ENCODE data around the gene LIG4.
"Not testable (repeated sequence)": the region's sequence is repeated elsewhere in the genome, so short reads cannot be mapped to it uniquely, and the experiment has no call there.

LIG4 gene

DNA sequence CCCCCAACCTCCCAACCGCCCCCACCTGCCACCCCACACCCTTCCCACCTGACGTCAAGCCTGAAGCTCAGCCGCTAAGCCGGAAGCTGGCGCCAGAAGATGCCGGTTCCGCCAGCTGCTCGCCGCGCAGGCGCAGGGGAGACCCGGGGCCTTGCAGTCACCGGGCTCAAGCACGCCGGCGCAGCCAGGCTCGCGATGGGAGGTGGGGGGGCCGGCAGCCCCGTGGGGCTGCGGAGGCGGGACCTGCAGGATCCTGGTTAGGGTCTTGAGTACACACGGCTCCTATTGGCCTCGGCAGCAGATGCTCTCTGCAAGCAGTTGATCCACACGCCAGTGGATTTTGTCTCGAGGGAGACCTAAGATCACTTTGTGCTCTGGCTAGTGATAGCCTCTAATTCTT lies at the start of gene LIG4:
LIG4 (minus strand) TSS at position 101 of the 400 bp plus-strand sequence. CDS start 4,268 bp downstream, outside the sequence.
- DNase-seq (ENCODE audit: low spot score): peak; percentile 83

- no peak for DNase-seq (ENCODE audit: low spot score)
Observed at GRCh38 chr13:108263621-108264355, 48.5 kb upstream of the LIG4 start.

GRCh38 chr13:108257248-108257647 lies 41.9 kb upstream of the LIG4 start:
- DNase-seq (ENCODE audit: low spot score): no peak

DNA sequence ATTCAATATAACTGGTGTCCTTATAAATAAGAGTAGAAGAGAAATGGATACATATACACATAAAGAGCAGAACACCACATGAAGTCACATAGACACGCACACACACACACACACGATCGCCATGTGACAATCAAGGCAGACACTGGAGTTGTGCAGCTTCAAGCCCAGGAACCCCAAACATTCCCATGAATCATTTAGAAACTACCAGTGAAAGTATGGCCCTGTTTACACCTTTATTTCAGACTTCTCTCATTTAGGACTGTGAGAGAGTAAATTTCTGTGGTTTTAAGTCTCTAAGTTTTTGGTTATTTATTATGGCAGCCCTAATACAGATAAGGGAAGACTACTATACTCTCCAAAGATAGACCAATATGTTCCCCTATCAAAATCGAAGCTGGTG lies 33.8 kb upstream of the LIG4 start:
- no peak for DNase-seq (ENCODE audit: low spot score)

DNA sequence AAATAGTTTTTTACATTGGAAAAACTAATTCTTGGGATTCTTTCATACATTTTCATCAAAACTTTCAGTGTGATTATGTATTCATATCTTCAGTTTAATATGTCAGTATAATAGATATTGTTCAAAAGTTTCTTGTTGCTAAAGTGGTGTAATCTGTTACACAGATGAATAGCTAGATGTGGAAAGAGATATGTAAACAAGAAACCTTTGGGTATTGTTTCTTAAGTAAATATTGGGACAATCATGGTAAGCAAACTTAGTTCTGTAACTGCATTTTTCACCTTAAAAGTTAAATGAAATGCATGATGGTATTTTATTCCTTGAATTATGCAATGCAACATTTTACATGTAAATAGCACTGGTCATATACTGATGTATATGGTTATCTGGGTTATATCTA lies 15.0 kb upstream of the LIG4 start:
- no peak for DNase-seq (ENCODE audit: low spot score)

DNA sequence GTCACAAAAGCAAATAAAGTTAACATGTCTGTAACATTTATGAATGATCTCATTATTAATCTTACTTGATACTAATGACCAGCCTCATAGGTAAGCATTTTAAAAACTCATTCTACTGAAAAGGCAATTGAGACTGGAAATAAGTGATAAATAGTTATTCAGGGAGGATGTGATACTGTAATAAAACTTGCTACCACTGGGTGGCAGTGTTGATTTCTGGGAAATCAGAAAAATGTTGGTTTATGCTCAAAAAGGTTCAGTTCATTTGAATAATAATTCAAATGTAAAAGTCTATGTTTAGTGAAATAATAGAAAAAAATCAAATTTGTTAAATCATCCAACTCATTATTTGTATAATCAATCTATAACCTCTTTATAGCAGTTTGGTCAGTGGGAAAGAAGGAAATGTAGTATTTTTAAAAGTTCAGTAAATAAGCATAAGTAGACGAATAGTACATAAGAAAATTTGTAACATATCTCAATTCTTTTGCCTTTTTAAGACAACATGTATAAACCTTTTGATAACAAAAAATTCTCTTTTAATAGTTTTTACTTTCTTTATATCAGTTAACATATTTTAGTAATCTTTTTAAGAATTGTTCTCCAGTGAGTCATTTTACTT lies 12.4 kb upstream of the LIG4 start:
- DNase-seq (ENCODE audit: low spot score): peak; percentile 35

DNA sequence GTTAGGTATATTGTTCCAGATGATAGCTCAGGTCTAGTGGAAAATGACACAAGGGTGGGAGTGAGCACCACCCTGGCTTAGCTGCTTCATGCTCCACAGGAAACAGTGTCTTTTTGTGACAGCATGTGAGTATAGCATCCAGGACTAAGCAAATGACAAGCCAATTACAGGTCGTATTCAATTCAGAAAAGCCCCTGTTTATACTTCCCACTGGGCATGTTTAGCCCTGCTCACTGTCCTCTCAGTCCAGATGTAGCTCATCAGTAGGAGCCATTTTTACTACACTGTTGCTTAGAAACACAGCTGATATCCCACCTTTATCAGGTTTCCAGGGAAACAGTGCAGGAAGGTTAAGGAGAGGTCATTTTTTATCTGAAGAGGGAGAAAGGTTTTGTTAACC lies 10.8 kb upstream of the LIG4 start:
- DNase-seq (ENCODE audit: low spot score): no peak

GRCh38 chr13:108225440-108225839 lies 10.1 kb upstream of the LIG4 start:
- DNase-seq (ENCODE audit: low spot score): no peak

GRCh38 chr13:108223687-108224503 lies 8.6 kb upstream of the LIG4 start:
- no peak for DNase-seq (ENCODE audit: low spot score)

DNA sequence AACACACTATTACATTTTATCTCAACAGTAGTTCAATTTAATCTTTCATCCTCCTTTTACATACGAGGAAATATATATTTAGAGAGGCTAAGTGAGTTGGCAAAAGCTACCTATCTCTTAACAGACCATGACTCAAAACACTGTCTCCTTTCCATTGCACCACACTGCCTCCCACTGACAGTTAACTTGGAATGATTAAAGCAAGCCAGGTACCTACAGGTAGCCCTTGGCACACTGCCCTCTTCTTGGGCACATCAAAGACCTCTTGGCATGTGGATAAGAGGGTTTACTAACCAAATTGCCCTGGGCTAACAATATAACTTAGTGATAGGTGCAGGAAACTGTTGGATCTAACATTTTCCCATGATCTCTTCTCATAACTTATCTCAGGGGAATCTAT lies 4.7 kb upstream of the LIG4 start:
- DNase-seq (ENCODE audit: low spot score): no peak

DNA sequence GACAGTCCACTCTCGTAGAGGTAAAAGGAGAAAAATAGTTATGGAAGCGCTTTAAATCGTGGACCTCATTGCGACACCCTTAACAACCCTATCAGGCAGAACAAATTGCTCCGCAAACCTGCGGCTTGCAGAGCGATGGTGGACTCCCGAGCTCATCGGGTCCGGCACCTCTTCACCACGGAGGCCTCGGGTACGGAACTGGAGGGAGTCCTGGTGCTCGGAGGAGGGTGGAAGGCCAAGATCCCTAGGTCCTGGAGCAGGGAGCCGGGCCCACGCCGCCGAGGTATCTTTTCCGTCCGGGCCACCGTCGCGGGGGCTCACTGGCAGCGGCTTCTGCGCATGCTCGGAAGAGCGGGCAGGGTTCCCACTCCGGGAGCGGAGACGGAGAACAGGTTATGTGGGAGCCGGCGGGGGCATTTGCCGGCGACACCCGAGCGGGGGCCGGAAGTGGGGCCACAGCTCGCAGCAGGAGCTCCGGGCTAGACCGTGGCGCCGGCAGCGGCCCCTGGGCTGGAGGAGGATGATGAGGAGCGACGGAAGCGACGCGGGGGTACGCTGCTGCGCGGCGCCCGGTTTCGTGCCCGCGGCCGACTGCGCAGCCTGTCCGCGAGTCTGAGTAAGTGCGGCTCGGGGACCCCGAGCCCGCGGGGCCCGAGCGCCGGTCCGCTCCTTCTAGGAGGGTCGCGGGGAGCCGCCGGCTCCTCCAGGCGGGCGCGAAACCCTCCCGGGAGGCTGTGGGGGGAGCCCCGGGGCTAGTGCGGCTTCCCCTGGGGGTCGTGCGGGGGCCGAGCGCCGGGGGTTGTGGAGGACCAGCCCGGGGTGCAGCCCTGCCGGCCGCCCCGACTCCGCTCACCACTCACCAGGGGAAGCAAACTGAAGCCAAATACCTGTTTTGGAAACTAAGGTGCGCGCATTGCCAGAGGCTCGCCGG lies 3.0 kb upstream of the LIG4 start, which contains the start of gene ABHD13:
ABHD13 (plus strand) TSS at position 349 of the 931 bp plus-strand sequence. CDS start 10,827 bp downstream, outside the sequence.
- peak; percentile 96 for DNase-seq (ENCODE audit: low spot score)

DNA sequence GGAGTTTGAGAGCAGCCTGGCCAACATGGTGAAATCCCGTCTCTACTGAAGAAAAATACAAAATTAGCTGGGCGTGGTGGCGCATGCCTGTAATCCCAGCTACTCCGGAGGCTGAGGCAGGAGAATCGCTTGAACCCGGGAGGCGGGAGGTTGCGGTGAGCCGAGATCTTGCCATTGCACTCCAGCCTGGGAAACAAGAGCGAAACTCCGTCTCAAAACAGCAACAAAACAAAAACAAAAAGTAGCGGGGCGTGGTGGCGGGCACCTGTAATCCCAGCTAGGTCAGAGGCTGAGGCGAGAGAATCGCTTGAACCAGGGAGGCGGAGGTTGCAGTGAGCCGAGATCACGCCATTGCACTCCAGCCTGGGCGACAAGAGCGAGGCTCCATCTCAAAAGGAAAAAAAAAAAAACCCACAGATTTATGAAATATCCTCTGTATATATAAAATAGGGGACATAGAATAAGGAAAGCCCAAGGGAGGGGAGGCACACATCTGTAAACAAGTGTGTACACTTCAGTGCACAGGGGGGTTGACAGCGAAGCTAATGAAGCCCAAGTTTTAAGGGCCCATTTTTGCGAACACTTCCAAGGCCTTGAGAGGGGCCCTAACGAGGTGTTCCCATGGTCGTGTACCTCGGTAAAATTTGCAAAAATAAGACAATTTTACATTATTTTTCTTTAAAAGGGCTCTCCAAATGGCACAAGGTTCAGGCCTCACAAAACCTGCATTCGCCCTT lies 2.1 kb upstream of the LIG4 start:
- not testable (repeated sequence) for DNase-seq (ENCODE audit: low spot score)

GRCh38 chr13:108214441-108215271 lies 680 bp downstream of the LIG4 start:
- no peak for DNase-seq (ENCODE audit: low spot score)

GRCh38 chr13:108213946-108214345 lies 1.4 kb downstream of the LIG4 start:
- DNase-seq (ENCODE audit: low spot score): no peak

DNA sequence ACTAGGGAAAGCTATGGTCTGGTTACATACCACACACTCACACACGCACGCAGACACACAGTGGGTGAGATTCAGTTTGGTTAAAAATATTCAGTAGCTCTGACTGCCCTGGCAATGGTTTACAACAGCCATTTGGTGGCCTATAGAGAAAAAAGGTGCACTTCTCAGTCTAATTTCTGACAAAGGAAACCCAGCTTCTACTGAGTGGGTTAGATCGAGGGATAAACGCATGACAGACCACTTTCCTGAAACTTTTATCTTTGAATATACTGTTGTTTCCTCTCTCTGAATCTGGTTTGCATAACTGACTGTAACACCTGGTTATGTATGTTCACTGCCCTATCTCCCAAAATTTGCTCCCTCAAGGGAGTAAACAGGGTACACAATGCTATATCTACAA lies 2.5 kb downstream of the LIG4 start:
- no peak for DNase-seq (ENCODE audit: low spot score)

DNA sequence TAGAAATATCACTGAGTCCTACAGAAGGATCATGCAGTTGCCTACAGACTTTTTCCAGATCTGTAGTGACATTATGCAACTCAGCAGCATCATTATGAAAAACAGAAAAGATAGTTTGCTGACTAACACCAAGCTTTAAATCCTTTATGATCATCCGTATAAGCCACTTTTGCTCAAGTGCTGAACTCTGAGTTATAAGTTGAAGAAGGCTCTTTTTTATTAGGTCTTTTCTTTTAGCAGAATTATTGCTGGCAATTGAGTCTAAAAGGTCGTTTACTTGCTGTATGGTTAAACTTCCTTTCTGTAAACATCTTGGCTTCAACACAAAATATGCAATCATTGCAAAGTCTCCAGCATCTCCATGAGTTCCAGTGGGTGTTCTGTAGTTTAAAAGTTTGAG lies 4.8 kb downstream of the LIG4 start:
- no peak for DNase-seq (ENCODE audit: low spot score)

DNA sequence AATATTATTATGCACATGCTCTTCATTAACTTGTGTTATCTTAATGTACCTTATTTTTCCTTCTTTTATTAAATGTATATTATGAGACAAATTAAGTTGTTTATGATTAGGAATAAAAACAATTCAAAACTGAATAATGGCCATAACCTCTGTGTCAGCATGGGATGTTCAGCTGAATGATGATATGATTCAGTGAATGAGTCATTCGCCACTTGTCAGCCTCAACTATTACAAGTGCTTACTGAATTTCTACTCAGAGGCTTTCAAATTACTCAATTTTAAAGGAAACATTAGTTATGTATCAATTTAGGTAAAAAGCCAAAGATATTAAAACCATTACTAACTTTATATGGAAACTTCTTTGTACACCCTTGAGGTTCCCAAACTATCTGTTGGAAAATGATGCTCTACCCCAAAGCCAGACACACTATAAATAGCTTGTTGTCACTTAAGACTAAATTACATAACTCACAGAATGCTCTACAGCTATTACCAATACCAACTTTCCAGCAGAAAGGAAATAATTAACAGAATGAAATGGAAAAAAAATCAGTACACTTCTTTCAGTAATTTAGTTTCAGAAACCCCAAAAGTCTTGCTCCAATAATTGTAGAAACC lies 14.4 kb downstream of the LIG4 start:
- DNase-seq (ENCODE audit: low spot score): no peak

GRCh38 chr13:108195861-108196260 lies 19.5 kb downstream of the LIG4 start:
- DNase-seq (ENCODE audit: low spot score): no peak

DNA sequence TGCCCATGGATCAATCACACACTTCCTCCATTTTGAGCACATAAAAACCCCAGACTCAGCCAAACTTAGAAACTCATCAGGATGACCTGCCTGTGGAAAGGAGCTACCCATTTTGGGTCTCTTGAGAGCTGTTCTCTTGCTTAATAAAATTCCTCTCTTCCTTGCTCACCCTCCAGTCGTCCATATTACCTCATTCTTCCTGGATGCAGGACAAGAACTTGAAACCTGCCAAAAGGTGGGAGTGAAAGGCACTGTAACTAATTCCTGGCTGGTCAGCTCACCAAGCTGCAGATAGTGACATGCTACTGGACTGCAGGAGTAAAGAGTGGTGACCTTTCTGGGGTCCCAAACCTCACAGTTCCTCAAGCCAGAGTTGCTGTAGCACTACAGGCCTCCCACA lies 20.2 kb downstream of the LIG4 start:
- DNase-seq (ENCODE audit: low spot score): no peak
